Tibial nerve (tissue), 4 donors: ENCODE measurements around the gene CRIP3. TPM values are rescaled to one million over a fixed set of nuclear protein-coding genes. Genes with fewer than 3 reads are reported as not detected.

ENCODE experiments used
- DNase-seq, 2 donors: peaks; one replicate each; pipeline ENCODE4 v3.0.0-alpha.2; 2019; ENCODE audit warnings: low spot score in 2 of 2
- H3K27ac ChIP-seq, 4 donors: fragments of 200-600 bp; sonication (generic) in 3 of 4; one replicate each; pipeline ENCODE4 v1.5.1; 2017 to 2019; ENCODE audit warnings: mild to moderate bottlenecking in 1 of 4
- H3K27me3 ChIP-seq, 2 donors: fragments of 200-600 bp; sonication (generic) in 1 of 2; one replicate each; pipeline versions ENCODE4 v1.5.1 to v1.6.0; 2017 to 2019
- H3K36me3 ChIP-seq, 3 donors: fragments of 200-600 bp; sonication (generic); one replicate each; pipeline ENCODE4 v1.5.1; 2018 to 2019
- H3K4me1 ChIP-seq, 4 donors: fragments of 200-600 bp; sonication (generic) in 3 of 4; one replicate each; pipeline ENCODE4 v1.5.1; 2017 to 2019
- H3K4me3 ChIP-seq, 4 donors: fragments of 200-600 bp; sonication (generic) in 3 of 4; one replicate each; pipeline ENCODE4 v1.5.1; 2017 to 2019; ENCODE audit warnings: mild to moderate bottlenecking in 1 of 4, moderate library complexity in 1 of 4
- H3K9me3 ChIP-seq, 4 donors: fragments of 200-600 bp; sonication (generic) in 3 of 4; one replicate each; pipeline ENCODE4 v1.5.1; 2017 to 2019
- EP300 ChIP-seq, 2 donors: sonication (generic); formaldehyde crosslinking; IDR thresholded peaks; one replicate each; pipeline ENCODE4 v1.6.1; 2017; ENCODE audit warnings: antibody characterized with exemption in 2 of 2, mild to moderate bottlenecking in 1 of 2
- POLR2A ChIP-seq, 2 donors: fragments of 450-650 bp; IDR thresholded peaks; one replicate each; pipeline ENCODE4 v1.6.1; 2017; ENCODE audit warnings: antibody characterized with exemption in 2 of 2, mild to moderate bottlenecking in 2 of 2, moderate library complexity in 2 of 2
- WGBS, 2 donors: methylation state at CpG; one replicate each; pipeline ENCODE4 v1.1.5; 2018; 5-methylcytosine and 5-hydroxymethylcytosine counted together
- total RNA-seq, 4 donors: library from RNA; depleted of rRNA; stranded (reverse); fragments of >200 nt; gene quantifications; one replicate each; pipeline ENCODE4 v1.1.0, GENCODE V29; 2016
- TF ChIP-seq, protein P1 (sequence below), 5 experiments: fragments of 200-600 bp in 3 of 5; fragments of 450-650 bp in 2 of 5; sonication (generic) in 3 of 5; IDR thresholded peaks; one replicate each; pipeline ENCODE4 v1.5.1; 2016 to 2019; ENCODE audit warnings: antibody characterized with exemption in 5 of 5, mild to moderate bottlenecking in 3 of 5, moderate library complexity in 2 of 5

CRIP3 gene
- total RNA-seq, 4 donors from 2014 or later: 5.2 to 12.7 (median 6.1) TPM; not detected in 1

- H3K27ac ChIP-seq: no peak overlapping the region
- WGBS, 2 donors: 89 to 91% methylated on average over 12 to 39 of the region's 39 CpGs
- no peak for TF ChIP-seq EP300 (IDR thresholded peaks at IDR 0.05)
- no peaks in the 10 kb centered on the region for H3K9me3 ChIP-seq
- H3K36me3 ChIP-seq: no peaks in the 10 kb centered on the region
- H3K4me3 ChIP-seq: no peak overlapping the region
- H3K27me3 ChIP-seq: peaks cover 0 to 10% of the 10 kb centered on the region in 2 donors
- no peaks in the 10 kb centered on the region for H3K4me1 ChIP-seq
- no peak for DNase-seq
Observed at GRCh38 chr6:43262780-43263313, 45.8 kb downstream of the CRIP3 start.

DNA sequence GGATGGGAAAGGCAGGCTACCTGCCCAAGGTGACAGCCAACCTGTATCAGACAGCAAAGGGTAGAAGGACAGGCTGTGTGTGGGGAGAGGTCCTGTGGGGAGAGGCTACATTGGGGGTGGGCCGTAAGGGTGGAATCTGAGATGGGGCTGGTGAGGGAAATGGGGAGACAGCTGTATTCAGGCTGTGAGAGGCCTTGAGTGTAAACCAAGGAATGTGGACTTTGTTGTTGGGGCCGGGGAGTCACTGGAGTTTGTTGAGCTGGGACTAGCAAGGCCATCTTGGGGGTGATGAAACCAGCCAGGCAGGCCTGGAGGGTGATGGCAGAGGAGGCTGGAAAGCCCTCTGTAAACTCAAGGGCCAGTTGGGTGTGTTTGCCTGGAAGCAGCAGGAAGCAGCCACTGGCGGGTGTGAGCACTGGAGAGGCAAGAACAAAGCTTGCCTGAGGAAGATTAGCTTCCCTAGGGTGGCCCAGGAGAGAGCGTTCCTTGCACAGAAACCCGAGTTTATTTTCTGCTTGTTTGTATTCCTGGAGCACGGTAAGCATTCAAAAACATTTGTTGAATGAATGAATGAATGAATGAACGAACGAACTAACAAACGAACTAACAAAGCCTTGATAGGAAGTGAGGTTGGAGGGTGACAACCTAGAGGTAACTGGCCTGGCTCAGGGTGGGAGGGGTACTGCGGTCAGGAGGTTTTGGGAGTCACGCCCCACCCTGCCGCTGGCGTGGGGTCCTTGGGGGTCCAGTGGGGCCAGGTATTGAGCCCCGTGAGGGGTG is 46.4 kb downstream of the CRIP3 start:
- Histone ChIP-seq H3K27me3 (peaks cover 0 to 10% of the 10 kb centered on the region in 2 donors), H3K27ac (no peak overlapping the region), H3K4me3 (no peak overlapping the region), H3K36me3 (no peaks in the 10 kb centered on the region), H3K4me1 (no peaks in the 10 kb centered on the region), H3K9me3 (no peaks in the 10 kb centered on the region)
- TF ChIP-seq EP300 (IDR thresholded peaks at IDR 0.05) (no peak), POLR2A (IDR thresholded peaks at IDR 0.05) (no peak)
- TF ChIP-seq, protein P1, sequence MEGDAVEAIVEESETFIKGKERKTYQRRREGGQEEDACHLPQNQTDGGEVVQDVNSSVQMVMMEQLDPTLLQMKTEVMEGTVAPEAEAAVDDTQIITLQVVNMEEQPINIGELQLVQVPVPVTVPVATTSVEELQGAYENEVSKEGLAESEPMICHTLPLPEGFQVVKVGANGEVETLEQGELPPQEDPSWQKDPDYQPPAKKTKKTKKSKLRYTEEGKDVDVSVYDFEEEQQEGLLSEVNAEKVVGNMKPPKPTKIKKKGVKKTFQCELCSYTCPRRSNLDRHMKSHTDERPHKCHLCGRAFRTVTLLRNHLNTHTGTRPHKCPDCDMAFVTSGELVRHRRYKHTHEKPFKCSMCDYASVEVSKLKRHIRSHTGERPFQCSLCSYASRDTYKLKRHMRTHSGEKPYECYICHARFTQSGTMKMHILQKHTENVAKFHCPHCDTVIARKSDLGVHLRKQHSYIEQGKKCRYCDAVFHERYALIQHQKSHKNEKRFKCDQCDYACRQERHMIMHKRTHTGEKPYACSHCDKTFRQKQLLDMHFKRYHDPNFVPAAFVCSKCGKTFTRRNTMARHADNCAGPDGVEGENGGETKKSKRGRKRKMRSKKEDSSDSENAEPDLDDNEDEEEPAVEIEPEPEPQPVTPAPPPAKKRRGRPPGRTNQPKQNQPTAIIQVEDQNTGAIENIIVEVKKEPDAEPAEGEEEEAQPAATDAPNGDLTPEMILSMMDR (IDR thresholded peaks at IDR 0.05): no peak
- DNase-seq: no peak
- 76 to 78% methylated on average over 14 of the region's 14 CpGs for WGBS, 2 donors

DNA sequence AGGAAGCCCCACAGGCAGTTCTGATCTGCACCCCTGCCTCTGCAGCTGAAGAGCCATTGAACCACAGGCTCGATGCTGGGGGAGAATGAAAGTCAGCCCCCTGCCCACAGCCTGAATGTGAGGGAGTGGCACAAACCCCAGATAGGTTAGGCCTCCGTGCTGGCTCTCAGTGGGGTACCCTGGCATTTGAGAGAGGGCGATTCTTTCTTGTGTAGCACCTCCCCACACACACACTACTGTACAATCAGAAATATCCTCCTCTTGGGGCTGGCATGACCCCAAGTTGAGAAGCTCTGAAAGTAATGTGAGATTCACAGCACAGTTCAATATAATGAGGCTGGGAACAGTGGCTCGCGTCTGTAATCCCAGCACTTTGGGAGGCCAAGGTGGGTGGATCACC is 47.4 kb downstream of the CRIP3 start:
- DNase-seq: no peak
- Histone ChIP-seq H3K27ac (no peak overlapping the region), H3K4me1 (no peaks in the 10 kb centered on the region), H3K36me3 (no peaks in the 10 kb centered on the region), H3K9me3 (no peaks in the 10 kb centered on the region), H3K27me3 (peaks cover 0 to 10% of the 10 kb centered on the region in 2 donors), H3K4me3 (no peak overlapping the region)
- 80 to 81% methylated on average over 5 of the region's 5 CpGs for WGBS, 2 donors
- TF ChIP-seq POLR2A (IDR thresholded peaks at IDR 0.05): no peak
- no peak for TF ChIP-seq EP300 (IDR thresholded peaks at IDR 0.05)
- TF ChIP-seq, protein P1 (IDR thresholded peaks at IDR 0.05): no peak

DNA sequence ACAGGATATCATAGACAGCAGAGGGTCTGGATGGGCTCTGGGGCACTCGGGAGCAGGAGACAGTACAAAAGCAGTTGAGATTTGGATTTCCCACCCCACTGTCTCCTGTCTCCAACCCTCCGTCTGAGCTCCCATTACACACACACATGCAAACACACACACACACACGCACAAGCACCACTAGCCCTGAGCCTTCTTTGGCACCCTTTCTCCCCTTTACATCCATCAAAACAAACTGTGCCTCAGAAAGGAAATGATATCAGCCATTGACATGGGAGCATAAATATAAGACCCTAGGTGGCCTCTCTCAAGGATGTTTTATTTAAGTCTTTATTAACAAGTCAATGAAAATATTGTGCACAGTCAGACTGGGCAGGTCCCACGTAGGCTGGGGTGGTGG is 47.8 kb downstream of the CRIP3 start:
- DNase-seq: no peak
- Histone ChIP-seq H3K9me3 (no peaks in the 10 kb centered on the region), H3K27me3 (peaks cover 0 to 10% of the 10 kb centered on the region in 2 donors), H3K4me1 (no peaks in the 10 kb centered on the region), H3K4me3 (no peak overlapping the region), H3K36me3 (no peaks in the 10 kb centered on the region), H3K27ac (no peak overlapping the region)
- WGBS, 2 donors: 55 to 68% methylated on average over 4 of the region's 4 CpGs
- TF ChIP-seq EP300 (IDR thresholded peaks at IDR 0.05) (no peak), POLR2A (IDR thresholded peaks at IDR 0.05) (no peak)
- TF ChIP-seq, protein P1 (IDR thresholded peaks at IDR 0.05): no peak

DNA sequence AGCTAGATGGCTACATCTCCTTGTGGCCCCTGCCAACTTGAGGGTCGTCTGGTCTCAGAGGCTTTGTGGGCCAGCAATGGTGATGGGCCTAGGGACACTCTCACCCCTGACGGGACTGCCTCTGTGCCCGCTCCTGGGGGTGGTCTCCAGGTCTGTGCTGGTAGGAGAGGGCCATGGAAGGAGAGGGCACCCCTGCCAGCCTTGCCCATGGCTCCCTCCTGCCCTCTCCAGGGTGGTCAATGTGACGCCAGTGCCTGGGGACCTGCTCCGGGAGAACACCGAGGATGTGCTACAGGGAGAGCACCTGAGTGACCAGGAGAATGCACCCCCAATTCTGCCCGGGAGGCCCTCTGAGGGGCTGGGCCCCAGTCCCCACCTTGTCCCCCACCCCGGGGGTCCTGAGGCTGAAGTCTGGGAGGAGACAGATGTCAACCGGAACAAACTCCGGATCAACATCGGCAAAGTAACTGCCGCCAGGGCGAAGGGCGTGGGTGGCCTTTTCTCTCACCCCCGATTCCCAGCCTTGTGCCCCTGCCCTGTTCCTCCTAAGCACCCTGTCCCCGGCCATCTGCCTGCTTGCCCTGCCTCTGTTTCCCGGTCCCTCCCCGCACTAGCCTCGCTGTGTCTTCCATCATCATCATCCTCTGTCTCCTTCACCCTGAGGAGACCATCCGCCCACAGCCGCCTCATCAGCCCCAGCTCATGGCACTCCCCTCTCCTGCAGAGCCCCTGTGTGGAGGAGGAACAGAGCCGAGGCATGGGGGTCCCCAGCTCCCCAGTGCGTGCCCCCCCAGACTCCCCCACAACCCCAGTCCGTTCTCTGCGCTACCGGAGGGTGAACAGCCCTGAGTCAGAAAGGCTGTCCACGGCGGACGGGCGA is 49.6 kb downstream of the CRIP3 start:
- TF ChIP-seq EP300 (IDR thresholded peaks at IDR 0.05) (no peak), POLR2A (IDR thresholded peaks at IDR 0.05) (no peak)
- TF ChIP-seq, protein P1 (IDR thresholded peaks at IDR 0.05): no peak
- Histone ChIP-seq H3K9me3 (no peaks in the 10 kb centered on the region), H3K4me3 (no peak overlapping the region), H3K36me3 (no peaks in the 10 kb centered on the region), H3K27ac (no peak overlapping the region), H3K4me1 (no peaks in the 10 kb centered on the region), H3K27me3 (peaks cover 0 to 16% of the 10 kb centered on the region in 2 donors)
- 88 to 90% methylated on average over 30 of the region's 30 CpGs for WGBS, 2 donors
- DNase-seq: no peak
